Ovary (tissue), 9 donors: ENCODE data around the gene LAPTM5. TPM values are rescaled to one million over a fixed set of nuclear protein-coding genes. Genes with fewer than 3 reads are reported as not detected.

Experiments used
- DNase-seq, 5 donors: peaks; one replicate each; pipeline ENCODE4 v3.0.0-alpha.2; 2019 to 2020
- H3K27ac ChIP-seq, 2 donors: fragments of 200-600 bp; one replicate each; pipeline versions ENCODE4 v1.5.1 to v1.8.0; 2019 to 2022
- H3K27me3 ChIP-seq: fragments of 200-600 bp; one replicate; pipeline ENCODE4 v1.8.0; 2022
- H3K36me3 ChIP-seq: fragments of 200-600 bp; sonication (generic); one replicate; pipeline ENCODE4 v1.5.1; 2019
- H3K4me1 ChIP-seq: one replicate; pipeline ENCODE4 v1.8.1; 2013; ENCODE audit warnings: mild to moderate bottlenecking, moderate library complexity; ENCODE audit not compliant: insufficient read depth
- H3K4me3 ChIP-seq: fragments of 200-600 bp; sonication (generic); one replicate; pipeline ENCODE4 v1.5.1; 2017
- H3K9me3 ChIP-seq, 2 donors: fragments of 200-600 bp in 1 of 2; sonication (generic) in 1 of 2; one replicate each; pipeline versions ENCODE4 v1.5.1 to v1.8.1; 2013 to 2019; ENCODE audit warnings: mild to moderate bottlenecking in 1 of 2, moderate library complexity in 1 of 2
- EP300 ChIP-seq: sonication (generic); formaldehyde crosslinking; IDR thresholded peaks from one replicate; pipeline ENCODE4 v1.6.1; 2017; ENCODE audit warnings: antibody characterized with exemption
- POLR2A ChIP-seq: fragments of 450-650 bp; IDR thresholded peaks from one replicate; pipeline ENCODE4 v1.6.1; 2017; ENCODE audit warnings: antibody characterized with exemption, mild to moderate bottlenecking, moderate library complexity
- WGBS, 3 donors: extraction: QIAGEN DNeasy Blood & Tissue Kit in 1 of 3; methylation state at CpG; one replicate each; pipeline versions ENCODE4 v1.1.5 to v1.1.7; 2013 to 2017; 5-methylcytosine and 5-hydroxymethylcytosine counted together
- intact Hi-C, 4 donors: fragments of 100-400 bp; cut with DNase I; formaldehyde crosslinking; loops; one replicate each; pipeline versions ENCODE4 v1.11.0 to v1.15.1; 2022 to 2023
- polyA plus RNA-seq, 2 donors: library from polyadenylated mRNA; stranded (reverse); fragments of 200-250 nt in 1 of 2; fragments of 350-450 nt in 1 of 2; fragmentation: Illumina TruSeq in 1 of 2; extraction: RNeasy Lipid Tissue Mini Kit (QIAGEN cat#74804) in 1 of 2; gene quantifications; one replicate each; pipeline ENCODE4 v1.2.3, GENCODE V29; 2013 to 2014
- total RNA-seq, 7 donors: library from RNA; depleted of rRNA in 2 of 7; stranded (reverse); fragments of >200 nt in 2 of 7; fragmentation: NEBNext Ultra II Directional in 3 of 7; extraction: Animal tissue kit (Norgen Biotek cat#: 25700) in 3 of 7; gene quantifications; one replicate each; pipeline versions ENCODE4 v1.1.0 to v1.2.4, GENCODE V29; 2016 to 2023
- TF ChIP-seq, protein P1 (sequence below), 3 donors: fragments of 450-650 bp in 2 of 3; fragments of 200-600 bp in 1 of 3; IDR thresholded peaks; one replicate each; pipeline versions ENCODE4 v1.5.1 to v1.8.0; 2016 to 2022; ENCODE audit warnings: antibody characterized with exemption in 3 of 3, mild to moderate bottlenecking in 1 of 3
- donor health status: DM: no; HTN: no; CAD: no; lungs with moderate emphysema.
- donor health status: DM: no; HTN: no; CAD: no.
- donor health status: Bipolar disorder and iron deficiency.
- donor health status: DM: yes; HTN: yes; CAD: no.
- donor health status: DM: no; HTN: no; CAD: no.
- donor health status: DM: yes; HTN: yes; CAD: no.

LAPTM5 gene
- total and polyA plus RNA-seq, 9 donors, result 15.3 to 103 (median 20.3) TPM

DNA sequence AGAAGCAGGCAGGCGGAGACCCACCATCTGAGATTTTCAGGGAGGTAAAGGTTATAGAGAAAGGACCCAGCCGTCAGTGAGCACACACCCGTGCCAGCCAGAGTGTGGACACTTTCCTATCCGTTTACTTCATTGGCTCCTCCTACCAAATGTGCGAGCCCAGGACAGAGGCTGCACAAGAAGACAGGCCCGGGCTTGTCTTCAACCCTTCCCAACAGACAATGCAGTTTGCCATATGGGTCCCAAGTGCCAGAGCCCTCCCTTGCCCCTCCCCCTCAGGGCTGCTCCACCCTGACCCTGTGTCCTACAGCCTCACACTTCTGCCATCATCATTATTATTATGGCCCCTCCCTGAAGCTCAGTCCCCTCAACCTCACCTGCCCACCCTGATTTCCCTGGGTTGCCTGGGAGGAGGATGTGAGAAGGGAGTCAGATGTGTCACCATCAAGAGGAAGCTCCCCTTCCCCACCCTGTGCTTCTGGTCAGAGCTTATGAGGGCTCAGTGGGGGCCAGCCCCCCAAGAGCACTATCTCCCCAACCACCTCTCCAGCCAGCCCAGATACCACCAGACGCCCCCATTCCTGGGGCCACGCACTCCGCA, 9.4 kb downstream of the LAPTM5 start:
- H3K27me3 ChIP-seq, result no peaks in the 10 kb centered on the region
- H3K36me3 ChIP-seq, result no peaks in the 10 kb centered on the region
- WGBS, 3 donors, result 61 to 68% (median 67%) methylated on average over 9 of the region's 9 CpGs
- H3K4me1 ChIP-seq, result no peaks in the 10 kb centered on the region
- TF ChIP-seq, protein P1, sequence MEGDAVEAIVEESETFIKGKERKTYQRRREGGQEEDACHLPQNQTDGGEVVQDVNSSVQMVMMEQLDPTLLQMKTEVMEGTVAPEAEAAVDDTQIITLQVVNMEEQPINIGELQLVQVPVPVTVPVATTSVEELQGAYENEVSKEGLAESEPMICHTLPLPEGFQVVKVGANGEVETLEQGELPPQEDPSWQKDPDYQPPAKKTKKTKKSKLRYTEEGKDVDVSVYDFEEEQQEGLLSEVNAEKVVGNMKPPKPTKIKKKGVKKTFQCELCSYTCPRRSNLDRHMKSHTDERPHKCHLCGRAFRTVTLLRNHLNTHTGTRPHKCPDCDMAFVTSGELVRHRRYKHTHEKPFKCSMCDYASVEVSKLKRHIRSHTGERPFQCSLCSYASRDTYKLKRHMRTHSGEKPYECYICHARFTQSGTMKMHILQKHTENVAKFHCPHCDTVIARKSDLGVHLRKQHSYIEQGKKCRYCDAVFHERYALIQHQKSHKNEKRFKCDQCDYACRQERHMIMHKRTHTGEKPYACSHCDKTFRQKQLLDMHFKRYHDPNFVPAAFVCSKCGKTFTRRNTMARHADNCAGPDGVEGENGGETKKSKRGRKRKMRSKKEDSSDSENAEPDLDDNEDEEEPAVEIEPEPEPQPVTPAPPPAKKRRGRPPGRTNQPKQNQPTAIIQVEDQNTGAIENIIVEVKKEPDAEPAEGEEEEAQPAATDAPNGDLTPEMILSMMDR (IDR thresholded peaks at IDR 0.05), result no peak
- TF ChIP-seq EP300, result no peak
- TF ChIP-seq POLR2A, result no peak
- H3K4me3 ChIP-seq, result no peak overlapping the region
- intact Hi-C loops, result no loop called here
- no peaks in the 10 kb centered on the region for H3K9me3 ChIP-seq
- H3K27ac ChIP-seq, result no peak overlapping the region
- DNase-seq, result no peak

GRCh38 chr1:30747033-30748008, 10.3 kb downstream of the LAPTM5 start:
- H3K27ac ChIP-seq, result no peak overlapping the region
- H3K27me3 ChIP-seq, result no peaks in the 10 kb centered on the region
- 90 to 92% (median 91%) methylated on average over 17 of the region's 17 CpGs for WGBS, 3 donors
- no peaks in the 10 kb centered on the region for H3K4me1 ChIP-seq
- no peak overlapping the region for H3K4me3 ChIP-seq
- TF ChIP-seq EP300 (no peak), POLR2A (no peak)
- TF ChIP-seq, protein P1 (IDR thresholded peaks at IDR 0.05), result no peak
- no peaks in the 10 kb centered on the region for H3K9me3 ChIP-seq
- no peak for DNase-seq
- intact Hi-C loops, result no loop called here
- no peaks in the 10 kb centered on the region for H3K36me3 ChIP-seq

DNA sequence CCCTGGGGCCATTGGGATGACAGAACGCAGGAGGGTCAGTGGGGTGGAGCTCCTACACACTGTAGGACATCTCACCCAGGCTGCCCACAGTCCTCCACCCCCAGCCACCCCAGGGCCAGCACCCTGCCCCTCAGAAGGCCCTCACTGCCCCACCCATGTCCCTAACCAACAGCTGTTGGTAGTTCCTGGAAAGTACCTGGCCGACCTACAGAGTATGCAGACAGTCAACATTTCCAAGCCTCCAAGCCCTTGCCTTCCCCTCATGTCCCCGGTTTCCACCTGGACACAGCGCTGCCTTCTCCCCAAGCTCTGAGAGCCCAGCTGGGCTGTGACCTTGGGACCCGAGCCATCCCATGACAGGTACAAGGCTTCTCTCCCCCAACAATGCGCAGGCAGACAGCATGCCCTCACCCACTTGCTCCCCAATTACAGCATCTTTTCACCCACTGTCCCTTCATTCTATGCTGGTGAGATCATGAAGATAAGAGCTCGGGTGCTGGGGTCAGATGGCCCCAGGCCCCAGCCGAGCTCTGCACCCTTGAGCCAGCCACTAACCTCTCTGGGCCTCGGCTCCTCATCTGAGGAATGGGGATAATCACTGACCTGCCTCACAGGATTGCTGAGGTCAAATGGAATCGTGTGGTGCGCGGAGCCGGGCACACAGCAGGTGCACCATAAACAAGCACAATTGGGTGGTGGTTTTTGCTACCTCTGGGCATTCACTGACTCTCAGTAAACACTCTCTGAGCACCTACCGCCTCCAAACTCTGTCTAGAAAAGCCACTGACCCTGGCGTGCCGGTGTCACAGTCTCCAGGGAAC, 11.2 kb downstream of the LAPTM5 start:
- WGBS, 3 donors, result 77 to 89% (median 83%) methylated on average over 15 to 16 of the region's 16 CpGs
- Histone ChIP-seq H3K27ac (no peak overlapping the region), H3K9me3 (no peaks in the 10 kb centered on the region)

GRCh38 chr1:30745834-30746208, 11.8 kb downstream of the LAPTM5 start:
- H3K4me1 ChIP-seq, result no peaks in the 10 kb centered on the region
- no peaks in the 10 kb centered on the region for H3K9me3 ChIP-seq
- 63 to 78% (median 75%) methylated on average over 4 of the region's 4 CpGs for WGBS, 3 donors
- intact Hi-C loops, result no loop called here
- TF ChIP-seq, protein P1 (IDR thresholded peaks at IDR 0.05), result no peak
- no peak for TF ChIP-seq POLR2A
- TF ChIP-seq EP300, result no peak
- no peak overlapping the region for H3K27ac ChIP-seq
- no peak overlapping the region for H3K4me3 ChIP-seq
- no peaks in the 10 kb centered on the region for H3K27me3 ChIP-seq
- H3K36me3 ChIP-seq, result no peaks in the 10 kb centered on the region
- DNase-seq, result no peak

More for the DNA sequence above, 11.2 kb downstream of the LAPTM5 start:
- intact Hi-C loops, result no loop called here
- no peaks in the 10 kb centered on the region for H3K27me3 ChIP-seq
- DNase-seq, result no peak
- no peak overlapping the region for H3K4me3 ChIP-seq
- no peaks in the 10 kb centered on the region for H3K4me1 ChIP-seq
- H3K36me3 ChIP-seq, result no peaks in the 10 kb centered on the region
- TF ChIP-seq EP300 (no peak), POLR2A (no peak)
- TF ChIP-seq, protein P1 (IDR thresholded peaks at IDR 0.05), result no peak
